ENCODE data around the gene GALNT18.
A peak's percentile ranks its signal among the peaks of the same experiment; 100 is the strongest.

GRCh38 chr11:11313902-11314692 is 307.7 kb downstream of the GALNT18 start:
- no peak for TF ChIP-seq REST (IDR thresholded peaks at IDR 0.05)
- TF ChIP-seq CTCF (IDR thresholded peaks at IDR 0.05; ENCODE audit: low read depth, low read length, missing input control), result no peak
- no peak for TF ChIP-seq EGR1 (IDR thresholded peaks at IDR 0.05; ENCODE audit: low read depth in 2 of 2)
- TF ChIP-seq RXRA (IDR thresholded peaks at IDR 0.05), result peak; percentile 46 to 52
- TF ChIP-seq ZBTB33 (IDR thresholded peaks at IDR 0.05), result no peak
- TF ChIP-seq JUND (IDR thresholded peaks at IDR 0.05), result no peak
- peak; percentile 68 for TF ChIP-seq NR2F2 (IDR thresholded peaks at IDR 0.05)
- no peak for TF ChIP-seq MAX (IDR thresholded peaks at IDR 0.05)

Measured in liver (tissue), 3 donors.